GM19395 (cell line): Measurements from ENCODE around the gene P2RY11.

Experiments
- ATAC-seq: cut with Tn5 transposase; IDR thresholded peaks from one replicate; pipeline ENCODE4 v1.9.1; 2021; ENCODE audit warnings: mild to moderate bottlenecking, moderate library complexity; ENCODE audit not compliant: unreplicated experiment

Gene P2RY11

DNA sequence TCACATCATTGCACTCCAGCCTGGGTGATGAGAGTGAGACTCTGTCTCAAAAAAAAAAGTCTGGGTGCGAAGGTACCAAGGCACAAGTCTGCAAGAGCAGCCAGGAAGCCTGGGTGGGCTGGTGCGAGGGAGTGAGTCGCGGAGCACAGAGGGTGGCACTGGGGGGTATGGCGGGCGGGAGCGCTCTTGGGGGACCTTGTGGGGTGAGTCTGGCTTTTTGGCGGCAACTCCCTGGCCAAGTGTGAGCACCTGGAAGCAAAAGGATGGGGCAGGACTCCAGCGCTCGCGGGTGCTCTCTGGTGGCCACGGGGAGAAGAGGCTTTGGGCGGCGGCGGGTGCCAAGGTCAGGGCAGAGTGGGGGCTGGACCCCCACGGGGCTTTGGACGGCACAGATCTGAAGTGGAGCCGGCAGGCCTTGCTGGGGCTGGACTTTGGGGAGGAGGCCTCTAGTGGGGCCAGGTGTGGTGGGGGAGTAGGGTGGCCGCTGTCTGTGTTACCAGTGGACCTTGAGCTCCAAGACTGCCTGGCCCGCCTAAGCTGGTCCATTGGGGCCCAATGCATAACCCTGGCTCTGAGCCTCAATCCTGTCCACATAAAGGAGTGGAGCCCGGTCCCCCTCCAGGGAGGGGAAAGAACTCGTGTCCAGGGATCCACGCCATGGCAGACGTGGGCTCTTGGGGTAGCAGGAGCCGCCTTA lies 1.6 kb downstream of the P2RY11 start:
- no peak for ATAC-seq

DNA sequence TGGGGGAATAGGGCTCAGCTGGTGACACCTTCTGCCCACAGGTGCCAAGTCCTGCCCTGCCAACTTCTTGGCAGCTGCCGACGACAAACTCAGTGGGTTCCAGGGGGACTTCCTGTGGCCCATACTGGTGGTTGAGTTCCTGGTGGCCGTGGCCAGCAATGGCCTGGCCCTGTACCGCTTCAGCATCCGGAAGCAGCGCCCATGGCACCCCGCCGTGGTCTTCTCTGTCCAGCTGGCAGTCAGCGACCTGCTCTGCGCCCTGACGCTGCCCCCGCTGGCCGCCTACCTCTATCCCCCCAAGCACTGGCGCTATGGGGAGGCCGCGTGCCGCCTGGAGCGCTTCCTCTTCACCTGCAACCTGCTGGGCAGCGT lies 2.1 kb downstream of the P2RY11 start:
- no peak for ATAC-seq

DNA sequence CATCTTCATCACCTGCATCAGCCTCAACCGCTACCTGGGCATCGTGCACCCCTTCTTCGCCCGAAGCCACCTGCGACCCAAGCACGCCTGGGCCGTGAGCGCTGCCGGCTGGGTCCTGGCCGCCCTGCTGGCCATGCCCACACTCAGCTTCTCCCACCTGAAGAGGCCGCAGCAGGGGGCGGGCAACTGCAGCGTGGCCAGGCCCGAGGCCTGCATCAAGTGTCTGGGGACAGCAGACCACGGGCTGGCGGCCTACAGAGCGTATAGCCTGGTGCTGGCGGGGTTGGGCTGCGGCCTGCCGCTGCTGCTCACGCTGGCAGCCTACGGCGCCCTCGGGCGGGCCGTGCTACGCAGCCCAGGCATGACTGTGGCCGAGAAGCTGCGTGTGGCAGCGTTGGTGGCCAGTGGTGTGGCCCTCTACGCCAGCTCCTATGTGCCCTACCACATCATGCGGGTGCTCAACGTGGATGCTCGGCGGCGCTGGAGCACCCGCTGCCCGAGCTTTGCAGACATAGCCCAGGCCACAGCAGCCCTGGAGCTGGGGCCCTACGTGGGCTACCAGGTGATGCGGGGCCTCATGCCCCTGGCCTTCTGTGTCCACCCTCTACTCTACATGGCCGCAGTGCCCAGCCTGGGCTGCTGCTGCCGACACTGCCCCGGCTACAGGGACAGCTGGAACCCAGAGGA lies 2.6 kb downstream of the P2RY11 start:
- no peak for ATAC-seq

DNA sequence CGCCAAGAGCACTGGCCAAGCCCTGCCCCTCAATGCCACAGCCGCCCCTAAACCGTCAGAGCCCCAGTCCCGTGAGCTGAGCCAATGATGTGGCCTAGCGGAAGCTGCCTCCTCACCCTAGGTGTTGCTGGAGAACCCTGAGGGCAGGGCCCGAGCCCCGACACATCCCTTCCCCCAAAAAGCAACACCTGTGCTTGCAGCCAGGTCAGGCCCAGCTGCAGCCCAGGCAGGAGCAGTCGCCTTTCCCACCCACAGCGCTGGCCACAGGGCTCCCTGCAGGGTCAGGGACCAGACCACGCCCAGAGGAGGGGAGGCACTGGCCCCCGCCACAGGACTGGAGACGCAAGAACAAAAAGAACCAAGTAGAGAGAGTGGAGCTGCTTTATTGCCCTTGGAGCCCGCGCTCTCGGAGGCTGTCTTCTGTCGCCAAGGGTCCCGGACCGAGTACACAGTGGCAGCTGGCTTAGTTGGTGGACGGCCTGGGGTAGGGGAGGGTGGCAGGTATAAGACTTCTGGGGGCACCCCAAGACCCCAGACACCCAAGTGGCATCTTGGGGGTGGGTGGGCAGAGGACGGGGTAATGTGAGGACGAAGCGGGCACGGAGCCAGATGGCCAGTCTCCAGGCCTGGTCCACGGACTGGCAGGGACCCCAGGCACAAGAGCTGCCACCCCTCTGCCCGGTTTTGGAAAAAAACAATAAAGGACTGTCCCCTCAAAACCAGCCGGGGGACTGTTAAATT lies 3.3 kb downstream of the P2RY11 start:
- ATAC-seq: no peak

DNA sequence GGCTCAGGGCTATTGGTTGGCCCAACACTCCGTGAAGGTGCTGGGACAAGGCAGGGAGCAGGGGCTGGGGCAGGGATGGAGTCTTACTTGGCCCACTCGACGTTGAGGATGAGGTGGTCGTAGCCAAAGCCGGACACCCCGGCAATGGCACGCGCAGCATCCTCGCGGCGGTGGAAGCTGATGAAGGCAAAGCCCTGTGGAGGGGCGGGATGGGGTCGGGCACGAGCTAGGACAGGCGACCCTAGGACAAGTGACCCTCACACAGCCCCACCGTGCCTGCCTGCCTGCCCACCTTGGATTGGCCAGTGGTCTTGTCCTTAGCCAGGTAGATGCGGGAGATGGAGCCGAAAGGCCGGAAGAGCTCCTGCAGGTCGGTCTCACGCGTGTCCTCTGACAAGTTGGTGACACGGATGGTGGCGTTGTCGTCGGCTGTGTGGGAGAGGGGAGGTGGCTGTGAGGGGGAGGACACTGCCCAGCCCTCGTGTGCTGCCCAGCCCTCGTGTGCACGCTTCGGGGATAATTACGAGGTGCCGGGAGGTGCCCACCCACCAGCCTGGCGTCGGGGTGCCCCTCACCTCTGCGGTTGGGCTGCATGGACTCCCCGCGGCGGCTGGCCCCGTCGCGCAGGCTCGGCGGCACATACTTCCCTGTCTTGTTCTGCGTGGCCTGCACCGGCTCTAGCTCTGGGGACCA lies 4.0 kb downstream of the P2RY11 start:
- no peak for ATAC-seq

DNA sequence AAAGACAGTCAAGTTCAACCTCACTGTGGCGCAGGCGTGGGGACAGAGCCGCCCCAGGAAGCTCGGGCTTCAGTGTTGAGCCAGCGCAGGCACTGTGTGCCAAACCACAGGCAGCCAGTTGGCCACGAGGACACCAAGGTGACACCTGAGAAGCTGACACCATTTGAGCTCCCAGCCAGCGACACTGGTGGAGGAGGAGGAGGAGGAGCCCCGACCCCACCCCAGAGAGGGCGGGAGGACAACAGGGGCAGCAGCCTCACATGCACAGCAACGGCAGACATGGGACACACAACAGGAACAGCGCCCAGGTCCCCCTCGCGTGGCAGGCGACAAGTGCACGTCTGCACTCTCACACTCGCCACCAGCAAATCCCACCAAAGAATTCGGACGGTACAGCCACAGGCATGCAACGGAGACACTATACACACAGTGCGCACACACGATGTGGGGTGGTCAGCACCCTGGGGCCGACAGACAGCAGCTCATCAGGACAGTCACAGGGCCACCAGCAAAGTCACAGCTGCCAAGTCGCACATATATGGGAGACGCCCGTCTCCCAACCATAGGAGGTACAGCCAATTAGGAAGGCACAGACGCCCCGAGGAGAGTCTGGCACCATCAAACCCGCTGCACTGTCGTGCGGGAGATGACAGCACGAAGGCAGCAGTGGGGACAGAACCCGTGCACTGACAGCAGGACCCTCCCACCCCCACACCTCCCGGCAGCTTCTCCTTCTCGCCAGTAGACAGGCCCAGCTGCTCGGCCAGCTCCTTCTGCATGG lies 4.8 kb downstream of the P2RY11 start:
- no peak for ATAC-seq

DNA sequence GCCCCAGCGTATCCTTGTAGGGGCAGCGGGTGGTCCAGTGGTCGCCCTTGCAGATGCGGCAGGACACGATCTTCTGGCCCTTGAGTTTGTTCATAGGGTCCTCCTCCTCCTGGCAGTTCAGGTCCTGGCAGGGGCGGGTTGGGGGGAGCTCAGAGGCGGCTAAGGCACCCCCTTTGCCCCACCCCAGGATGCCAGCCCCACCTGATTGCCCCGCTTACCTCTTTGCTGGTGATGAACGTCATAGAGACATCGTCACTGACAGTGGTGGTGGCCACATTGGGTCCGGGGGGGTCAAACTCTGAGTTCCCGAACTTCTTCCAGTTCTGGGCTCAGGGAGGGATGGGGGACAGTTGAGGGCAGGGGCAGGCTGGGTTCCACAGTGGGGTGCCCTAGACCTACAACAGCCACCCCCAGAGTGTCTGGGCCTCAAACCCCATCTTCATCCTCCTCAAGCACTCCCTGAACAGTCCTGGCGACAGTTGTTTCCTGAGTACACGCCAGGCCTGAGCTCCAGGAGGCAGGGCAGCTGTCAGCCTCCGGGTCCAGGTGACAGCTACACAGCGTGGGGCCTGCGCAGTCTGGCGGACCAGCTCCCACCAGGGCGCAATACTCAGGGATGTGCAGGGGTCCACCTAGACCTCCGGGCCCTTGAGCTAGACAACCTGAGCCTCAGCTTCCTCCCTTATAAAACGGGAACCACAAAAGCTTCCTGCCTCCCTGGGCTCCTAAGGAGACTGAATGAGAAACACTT lies 5.5 kb downstream of the P2RY11 start:
- no peak for ATAC-seq

DNA sequence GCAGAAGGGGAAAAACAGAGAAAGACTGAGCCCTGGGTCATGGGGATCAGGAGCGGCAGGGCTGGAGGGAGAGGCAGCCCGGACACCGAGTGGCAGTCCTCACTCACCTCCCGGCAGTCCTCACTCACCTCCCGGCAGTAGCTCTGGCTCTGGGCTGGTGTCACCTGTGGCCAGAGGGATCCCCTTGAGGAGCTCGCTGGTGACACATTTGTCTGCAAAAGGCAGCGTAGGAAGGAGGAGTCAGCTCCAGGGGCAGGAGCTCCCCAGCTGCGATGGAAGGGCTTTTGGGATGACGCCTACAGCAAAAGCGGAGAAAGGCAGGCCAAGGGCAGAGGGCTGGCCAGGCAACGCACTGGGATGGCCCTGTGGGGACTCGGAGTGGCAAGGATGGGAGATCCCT lies 7.5 kb downstream of the P2RY11 start:
- ATAC-seq: no peak

DNA sequence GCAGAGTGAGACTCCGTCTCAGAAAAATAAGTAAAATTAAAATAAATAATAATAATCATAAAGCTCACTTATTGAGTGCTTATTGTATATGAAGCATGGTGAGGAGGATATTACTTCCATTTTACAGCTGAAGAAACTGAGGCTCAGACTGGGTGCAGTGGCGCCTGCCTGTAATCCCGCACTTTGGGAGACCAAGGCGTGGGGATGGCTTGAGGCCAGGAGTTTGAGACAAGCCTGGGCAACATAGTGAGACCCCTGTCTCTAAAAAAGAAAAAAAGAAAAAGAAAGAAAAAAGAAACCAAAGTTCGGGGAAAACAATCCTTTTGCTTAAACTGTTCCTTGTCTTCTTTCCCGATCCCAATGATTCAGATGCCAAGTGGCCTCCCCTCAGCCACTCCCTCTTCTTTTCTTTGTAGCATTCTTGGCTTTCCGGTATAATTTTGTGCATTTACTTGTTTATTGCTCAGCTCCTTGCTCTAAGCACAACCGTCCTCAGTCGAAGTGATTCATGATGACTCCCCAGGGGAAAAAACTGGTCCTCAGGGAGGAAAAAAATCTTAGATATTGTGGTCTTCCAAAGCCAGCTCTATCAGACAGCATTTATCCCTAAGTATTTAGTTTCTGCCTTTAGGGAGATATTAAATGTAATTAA lies 9.2 kb downstream of the P2RY11 start:
- no peak for ATAC-seq

DNA sequence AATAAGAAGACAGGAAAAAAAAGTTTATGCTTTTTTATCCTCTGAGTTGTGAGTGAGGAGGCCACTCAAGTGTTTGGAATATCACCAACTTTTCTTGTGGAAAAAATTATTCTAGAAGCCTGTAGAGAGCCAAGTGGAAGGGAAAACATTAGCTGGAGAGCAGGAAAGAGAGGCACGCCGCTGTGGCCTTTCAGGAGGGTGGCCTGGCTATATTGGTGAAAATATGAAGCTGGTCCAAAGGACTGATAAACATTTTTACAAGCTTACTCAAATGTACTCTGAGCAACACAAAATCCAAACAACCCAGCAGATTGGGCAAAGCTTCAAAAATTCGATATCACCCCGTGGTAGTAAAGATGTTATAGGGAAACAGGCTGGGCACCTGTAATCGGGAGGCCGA lies 10.6 kb downstream of the P2RY11 start:
- no peak for ATAC-seq

DNA sequence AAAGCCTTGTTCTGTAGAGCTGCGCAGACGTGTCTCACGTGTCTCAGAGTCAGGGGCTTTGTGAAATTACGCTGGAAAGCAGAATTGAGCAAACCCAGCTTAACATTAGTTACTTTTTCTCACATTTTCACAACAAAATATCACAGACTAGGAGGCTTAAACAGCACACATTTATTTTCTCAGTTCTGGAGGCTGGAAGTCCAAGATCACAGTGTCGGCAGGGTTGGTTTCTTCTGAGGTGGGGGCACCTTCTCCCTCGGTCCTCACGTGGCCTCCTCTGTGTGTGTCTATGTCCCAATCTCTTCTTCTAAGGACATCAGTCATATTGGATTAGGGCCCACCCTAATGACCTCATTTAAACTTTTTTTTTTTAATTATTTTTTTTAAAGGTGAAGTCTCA lies 12.9 kb downstream of the P2RY11 start:
- ATAC-seq: no peak

DNA sequence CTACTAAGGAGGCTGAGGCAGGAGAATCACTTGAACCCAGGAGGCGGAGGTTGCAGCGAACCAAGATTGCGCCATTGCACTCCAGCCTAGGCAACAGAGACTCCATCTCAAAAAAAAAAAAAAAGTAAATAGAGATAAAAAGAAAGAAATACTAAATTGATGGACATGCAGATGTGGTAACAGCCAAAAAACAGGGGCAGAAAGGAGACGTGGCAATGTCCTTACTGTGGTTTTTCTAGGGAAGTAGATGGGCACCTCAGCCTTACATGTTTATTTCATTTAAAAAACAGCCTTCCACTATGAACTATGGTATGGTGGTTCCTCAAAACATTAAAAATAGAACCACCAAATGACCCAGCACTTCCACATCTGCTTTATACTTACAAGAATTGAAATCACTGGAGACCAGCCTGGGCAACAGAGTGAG lies 14.7 kb downstream of the P2RY11 start:
- no peak for ATAC-seq

DNA sequence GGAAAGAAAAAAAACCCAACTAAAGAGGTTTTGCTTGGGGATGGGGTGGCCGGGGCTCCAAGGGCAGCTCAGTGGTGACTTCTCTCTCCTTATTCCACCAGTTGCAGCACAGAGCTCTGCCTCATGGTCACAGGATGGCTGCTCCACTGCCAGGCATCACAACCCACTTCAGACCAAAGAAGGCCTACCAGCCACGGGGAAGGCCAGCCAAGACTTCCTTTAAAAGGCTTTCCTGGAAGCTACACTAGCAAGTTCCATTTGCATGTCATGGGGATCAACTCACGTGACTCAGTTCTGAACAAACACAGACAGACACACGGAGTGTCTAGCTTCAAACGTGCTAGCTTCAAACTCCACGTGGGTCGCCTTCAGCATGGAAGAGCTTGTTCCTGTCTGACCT lies 21.4 kb downstream of the P2RY11 start:
- no peak for ATAC-seq

DNA sequence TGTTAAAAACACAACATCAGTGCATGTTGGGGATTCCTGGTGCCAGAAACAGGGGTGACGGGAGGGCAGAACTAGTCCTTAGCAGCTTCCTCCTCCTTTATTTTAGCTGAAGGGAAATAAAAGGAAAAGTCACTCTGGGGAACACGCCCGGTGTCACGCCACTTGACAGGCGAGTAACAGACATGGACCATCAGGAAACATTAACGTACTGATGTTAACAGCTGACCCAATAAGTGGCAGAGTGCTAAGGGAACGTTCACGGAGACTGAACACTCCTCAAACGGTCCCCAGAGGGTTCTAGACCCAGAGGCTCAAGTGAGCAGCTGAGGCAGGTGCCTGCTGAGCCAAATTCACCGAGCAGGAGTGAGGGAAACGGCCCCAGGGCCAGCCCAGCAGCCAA lies 22.1 kb downstream of the P2RY11 start:
- ATAC-seq: no peak

DNA sequence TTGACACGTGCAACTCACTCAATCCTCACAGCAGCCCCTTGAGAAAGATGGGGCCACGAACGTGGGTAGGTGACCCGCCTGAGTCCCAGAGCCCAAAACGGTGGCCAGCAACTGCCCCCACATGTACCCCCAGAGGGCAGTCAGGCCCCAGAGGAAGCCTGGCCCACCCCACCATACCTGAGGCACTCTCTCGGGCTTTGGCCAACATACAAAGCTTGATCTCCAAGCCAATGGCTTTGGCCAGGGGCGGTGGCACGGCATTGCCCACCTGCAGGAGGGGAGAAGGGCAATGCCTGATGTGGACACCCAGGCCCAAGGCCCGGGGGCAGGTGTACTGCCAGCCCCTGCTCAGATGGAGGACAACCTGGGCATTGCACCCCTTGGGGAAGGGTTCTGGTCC lies 22.5 kb downstream of the P2RY11 start:
- no peak for ATAC-seq

DNA sequence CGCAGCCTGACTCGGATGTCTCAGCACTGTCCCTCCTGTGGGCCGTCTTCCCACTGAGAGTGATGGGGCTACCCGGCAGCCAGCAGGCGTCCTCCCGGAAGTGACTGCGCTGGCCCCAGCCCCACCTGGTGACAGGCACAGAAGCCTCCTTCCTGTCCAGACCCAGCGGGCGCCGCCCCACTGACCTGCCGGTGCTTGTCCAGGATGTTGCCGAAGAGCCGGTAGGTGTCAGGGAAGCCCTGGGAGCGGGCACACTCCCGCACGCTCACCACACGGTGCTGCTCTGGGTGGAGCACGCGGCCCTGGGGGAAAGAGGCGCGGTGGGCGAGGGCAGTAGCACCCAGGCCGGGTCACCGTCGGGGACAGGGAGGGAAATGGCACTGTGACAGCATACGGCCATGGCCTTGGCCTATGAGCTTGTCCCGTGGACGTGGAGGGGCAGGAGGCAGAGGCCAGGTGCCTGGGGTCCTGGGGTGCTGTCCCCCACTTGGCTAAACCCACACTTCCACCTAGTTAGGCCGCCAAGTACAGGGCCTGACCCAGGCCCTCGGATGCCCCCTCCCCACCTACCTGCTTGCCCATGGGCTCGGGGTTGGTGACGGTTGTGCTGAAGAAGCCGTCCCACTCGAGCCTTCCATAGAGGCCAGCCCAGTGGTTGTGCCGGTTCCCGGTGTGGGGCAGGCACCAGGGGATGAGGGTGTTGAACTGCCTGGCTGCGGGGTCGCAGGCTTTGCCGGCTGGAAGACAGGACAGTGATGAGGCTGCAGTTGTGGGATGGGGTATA lies 24.2 kb downstream of the P2RY11 start:
- no peak for ATAC-seq

DNA sequence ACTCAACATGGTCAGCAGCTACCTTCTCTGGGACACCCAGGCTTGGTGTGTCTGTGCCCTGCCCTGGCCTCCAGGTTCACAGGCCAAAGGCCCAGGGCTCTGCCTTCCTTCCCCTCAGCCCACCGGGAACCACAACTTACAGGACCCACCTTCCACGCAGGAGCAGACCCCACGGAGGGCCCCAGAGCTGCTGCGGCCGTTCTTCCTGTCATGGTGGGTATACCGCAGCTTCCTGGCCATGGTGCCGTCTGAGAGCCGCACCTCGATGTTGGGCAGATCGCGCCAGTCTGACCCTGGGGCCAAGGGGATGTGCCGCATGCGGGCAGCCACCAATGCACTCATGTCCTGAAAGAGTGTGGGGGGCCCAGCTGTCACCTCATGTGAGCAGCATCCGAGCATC lies 25.4 kb downstream of the P2RY11 start:
- ATAC-seq: no peak

DNA sequence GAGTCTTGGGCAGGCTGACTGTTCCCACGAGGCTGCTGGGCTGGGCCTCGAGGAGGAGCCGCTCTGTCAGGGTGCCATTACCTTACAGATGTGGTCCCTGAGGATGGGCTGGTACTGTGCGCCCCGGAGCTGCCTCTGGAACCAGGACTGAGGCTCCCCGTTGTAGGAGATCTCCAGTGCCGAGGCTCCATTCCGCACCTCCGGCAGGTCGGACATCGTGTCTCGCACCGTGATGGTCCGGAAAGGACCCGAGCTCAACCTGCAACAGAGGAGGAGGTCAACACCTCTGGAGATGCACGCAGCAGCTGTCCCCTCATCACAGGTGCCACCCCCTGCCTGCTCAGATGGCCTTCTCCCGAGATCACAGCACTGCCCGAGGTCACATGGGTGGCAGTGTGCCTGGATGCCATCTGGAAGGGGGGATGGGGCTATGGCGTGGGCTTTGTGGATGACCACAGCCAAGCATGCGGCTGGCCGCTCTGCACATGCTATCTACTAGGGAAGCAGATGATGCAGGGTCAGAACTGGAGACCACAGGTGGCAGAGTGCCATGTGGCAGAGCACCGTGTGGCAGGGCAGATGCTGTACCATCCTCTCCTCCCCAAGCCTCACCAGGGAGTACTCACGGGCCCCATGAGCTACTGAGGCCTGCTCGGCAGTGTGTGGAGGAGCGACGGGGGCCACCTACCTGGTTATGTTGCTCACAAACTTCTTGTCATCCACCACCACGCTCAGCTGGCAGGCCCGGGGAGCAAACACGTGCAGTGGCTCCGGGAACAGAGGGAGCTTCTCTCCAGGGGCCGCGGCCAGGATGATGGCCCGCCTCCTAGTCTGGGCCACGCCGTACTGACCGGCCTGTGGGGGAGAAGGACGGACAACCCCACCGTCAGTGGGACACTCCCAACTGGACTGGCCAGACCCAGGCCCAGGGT lies 26.5 kb downstream of the P2RY11 start:
- ATAC-seq: no peak
